Right cardiac atrium (tissue), 5 donors: ENCODE measurements around the gene CCSER1. TPM values are rescaled to one million over a fixed set of nuclear protein-coding genes. Genes with fewer than 3 reads are reported as not detected.
"Not testable (repeated sequence)": the region's sequence is repeated elsewhere in the genome, so short reads cannot be mapped to it uniquely, and the experiment has no call there.

Source experiments
- ATAC-seq, 2 donors: fragments of 200-7000 bp; cut with Tn5 transposase; one replicate each; pipeline versions ENCODE4 v1.8.0 to v1.9.1; 2020; ENCODE audit warnings: moderate library complexity in 2 of 2, mild to moderate bottlenecking in 1 of 2
- DNase-seq, 3 donors: peaks; one replicate each; pipeline ENCODE4 v3.0.0-alpha.2; 2020
- H3K27ac ChIP-seq: one replicate; pipeline ENCODE4 v1.5.1; 2013; ENCODE audit warnings: mild to moderate bottlenecking, low read length, control low read depth, moderate library complexity
- H3K27me3 ChIP-seq: one replicate; pipeline ENCODE4 v1.6.1; 2013; ENCODE audit not compliant: control insufficient read depth, insufficient read depth
- H3K4me1 ChIP-seq: one replicate; pipeline ENCODE4 v1.6.1; 2013; ENCODE audit warnings: low read length; ENCODE audit not compliant: control insufficient read depth, insufficient read depth
- H3K4me3 ChIP-seq: one replicate; pipeline ENCODE4 v1.5.1; 2013; ENCODE audit warnings: low read length, control low read depth
- H3K9me3 ChIP-seq: one replicate; pipeline ENCODE4 v1.6.1; 2013; ENCODE audit warnings: low read length; ENCODE audit not compliant: control insufficient read depth
- WGBS: extraction: QIAGEN DNeasy Blood & Tissue Kit; methylation state at CpG from one replicate; pipeline ENCODE4 v1.1.7; 2013; 5-methylcytosine and 5-hydroxymethylcytosine counted together
- intact Hi-C, 4 donors: fragments of 100-400 bp; cut with DNase I; formaldehyde crosslinking; loops; one replicate each; pipeline versions ENCODE4 v1.11.0 to v1.14.0; 2022 to 2023
- polyA plus RNA-seq: library from polyadenylated mRNA; stranded (reverse); fragments of 200-250 nt; gene quantifications from one replicate; pipeline ENCODE4 v1.2.3, GENCODE V29; 2013
- total RNA-seq, 4 donors: library from RNA; stranded (reverse); fragmentation: NEBNext Ultra II Directional; extraction: Animal tissue kit (Norgen Biotek cat#: 25700); gene quantifications; one replicate each; pipeline ENCODE4 v1.2.1, GENCODE V29; 2021
- donor health status: healthy with polysubstance abuse.
- donor health status: DM: no; HTN: yes; CAD: no.
- donor health status: DM: no; HTN: no; CAD: no.
- donor health status: DM: no; HTN: yes; CAD: no; lungs with severe emphysema.
- donor health status: DM: yes; HTN: yes; CAD: no.

CCSER1 gene
- total and polyA plus RNA-seq, 5 donors, result 2.7 to 12.9 (median 10.4) TPM

GRCh38 chr4:90838859-90839258, 711.7 kb downstream of the CCSER1 start:
- 97% methylated on average over 18 of the region's 22 CpGs for WGBS
- ATAC-seq, H3K9me3 ChIP-seq, H3K4me1 ChIP-seq, DNase-seq, H3K27me3 ChIP-seq, intact Hi-C loops, H3K4me3 ChIP-seq, H3K27ac ChIP-seq: not testable (repeated sequence)

- H3K27me3 ChIP-seq, result no peaks in the 10 kb centered on the region
- H3K27ac ChIP-seq, result no peak overlapping the region
- DNase-seq (no peak), ATAC-seq (no peak)
- H3K4me1 ChIP-seq, result no peaks in the 10 kb centered on the region
- intact Hi-C loops, result no loop called here
- H3K9me3 ChIP-seq, result no peaks in the 10 kb centered on the region
- H3K4me3 ChIP-seq, result no peak overlapping the region
- 69% methylated on average over 3 of the region's 3 CpGs for WGBS
Measured at GRCh38 chr4:90840291-90840690, 713.1 kb downstream of the CCSER1 start.

GRCh38 chr4:90840828-90841227, 713.6 kb downstream of the CCSER1 start:
- intact Hi-C loops, result no loop called here
- no peak for ATAC-seq
- no peak for DNase-seq

GRCh38 chr4:90841676-90842075, 714.5 kb downstream of the CCSER1 start:
- intact Hi-C loops, result no loop called here
- Histone ChIP-seq H3K4me3 (no peak overlapping the region), H3K4me1 (no peaks in the 10 kb centered on the region), H3K27ac (no peak overlapping the region), H3K27me3 (no peaks in the 10 kb centered on the region), H3K9me3 (no peaks in the 10 kb centered on the region)
- 51% methylated on average over 1 of the region's 1 CpG for WGBS
- no peak for ATAC-seq
- no peak for DNase-seq

More at GRCh38 chr4:90840828-90841227, 713.6 kb downstream of the CCSER1 start:
- Histone ChIP-seq H3K4me3 (no peak overlapping the region), H3K4me1 (no peaks in the 10 kb centered on the region), H3K27me3 (no peaks in the 10 kb centered on the region), H3K27ac (no peak overlapping the region), H3K9me3 (no peaks in the 10 kb centered on the region)

GRCh38 chr4:90842960-90843359, 715.8 kb downstream of the CCSER1 start:
- WGBS, result 88% methylated on average over 2 of the region's 2 CpGs
- DNase-seq, result no peak
- Histone ChIP-seq H3K27me3 (no peaks in the 10 kb centered on the region), H3K4me3 (no peak overlapping the region), H3K27ac (no peak overlapping the region), H3K9me3 (no peaks in the 10 kb centered on the region), H3K4me1 (no peaks in the 10 kb centered on the region)
- ATAC-seq, result no peak
- intact Hi-C loops, result no loop called here

GRCh38 chr4:90844241-90844640, 717.0 kb downstream of the CCSER1 start:
- Histone ChIP-seq H3K27ac (no peak overlapping the region), H3K4me1 (no peaks in the 10 kb centered on the region), H3K27me3 (no peaks in the 10 kb centered on the region), H3K9me3 (no peaks in the 10 kb centered on the region), H3K4me3 (no peak overlapping the region)
- intact Hi-C loops, result no loop called here
- ATAC-seq (no peak), DNase-seq (no peak)

GRCh38 chr4:90845777-90846176, 718.6 kb downstream of the CCSER1 start:
- Histone ChIP-seq H3K9me3 (no peaks in the 10 kb centered on the region), H3K27me3 (no peaks in the 10 kb centered on the region), H3K27ac (no peak overlapping the region), H3K4me1 (no peaks in the 10 kb centered on the region), H3K4me3 (no peak overlapping the region)
- DNase-seq, result no peak
- ATAC-seq, result no peak
- intact Hi-C loops, result no loop called here

- H3K9me3 ChIP-seq, result no peaks in the 10 kb centered on the region
- H3K4me3 ChIP-seq, result no peak overlapping the region
- 59% methylated on average over 4 of the region's 4 CpGs for WGBS
- ATAC-seq (no peak), DNase-seq (no peak)
- no peak overlapping the region for H3K27ac ChIP-seq
- H3K27me3 ChIP-seq, result no peaks in the 10 kb centered on the region
- H3K4me1 ChIP-seq, result no peaks in the 10 kb centered on the region
- intact Hi-C loops, result no loop called here
Measured at GRCh38 chr4:90852237-90852636, 725.0 kb downstream of the CCSER1 start.

- Histone ChIP-seq H3K27ac (no peak overlapping the region), H3K4me3 (no peak overlapping the region), H3K9me3 (no peaks in the 10 kb centered on the region), H3K4me1 (no peaks in the 10 kb centered on the region), H3K27me3 (no peaks in the 10 kb centered on the region)
- intact Hi-C loops, result no loop called here
- no peak for DNase-seq
- ATAC-seq, result no peak
Measured at GRCh38 chr4:90855111-90855510, 727.9 kb downstream of the CCSER1 start.

- H3K4me1 ChIP-seq, result no peaks in the 10 kb centered on the region
- DNase-seq, result no peak
- no peak overlapping the region for H3K27ac ChIP-seq
- no peaks in the 10 kb centered on the region for H3K27me3 ChIP-seq
- 85% methylated on average over 2 of the region's 2 CpGs for WGBS
- H3K9me3 ChIP-seq, result no peaks in the 10 kb centered on the region
- no peak for ATAC-seq
- H3K4me3 ChIP-seq, result no peak overlapping the region
- intact Hi-C loops, result no loop called here
Measured at GRCh38 chr4:90857081-90857820, 730.1 kb downstream of the CCSER1 start.

GRCh38 chr4:90875791-90876190, 748.6 kb downstream of the CCSER1 start:
- WGBS, result 90% methylated on average over 2 of the region's 2 CpGs
- intact Hi-C loops, result no loop called here
- ATAC-seq, result no peak
- H3K27ac ChIP-seq, result no peak overlapping the region
- DNase-seq, result no peak
- no peaks in the 10 kb centered on the region for H3K27me3 ChIP-seq
- H3K4me1 ChIP-seq, result no peaks in the 10 kb centered on the region
- no peaks in the 10 kb centered on the region for H3K9me3 ChIP-seq
- no peak overlapping the region for H3K4me3 ChIP-seq

GRCh38 chr4:90876296-90876695, 749.1 kb downstream of the CCSER1 start:
- DNase-seq, result no peak
- intact Hi-C loops, result no loop called here
- H3K4me3 ChIP-seq, result no peak overlapping the region
- H3K9me3 ChIP-seq, result no peaks in the 10 kb centered on the region
- no peaks in the 10 kb centered on the region for H3K4me1 ChIP-seq
- no peaks in the 10 kb centered on the region for H3K27me3 ChIP-seq
- WGBS, result 85% methylated on average over 1 of the region's 1 CpG
- ATAC-seq, result no peak
- H3K27ac ChIP-seq, result no peak overlapping the region
